GM19467 (cell line): ENCODE data around the gene NKD2.
"Not testable (repeated sequence)": the region's sequence is repeated elsewhere in the genome, so short reads cannot be mapped to it uniquely, and the experiment has no call there.

Experiments used
- ATAC-seq: cut with Tn5 transposase; IDR thresholded peaks from one replicate; pipeline ENCODE4 v1.9.1; 2021; ENCODE audit warnings: mild to moderate bottlenecking, moderate library complexity; ENCODE audit not compliant: unreplicated experiment

The NKD2 gene

GRCh38 chr5:1008451-1009358 is at the start of gene NKD2:
NKD2 (plus strand) TSS chr5:1008802; CDS start chr5:1009058, 256 bp downstream.
- ATAC-seq = no peak

- ATAC-seq = no peak
These were observed 48.7 kb upstream of the NKD2 start for GRCh38 chr5:959581-960531.

GRCh38 chr5:960551-960950 is 48.1 kb upstream of the NKD2 start:
- ATAC-seq = no peak

GRCh38 chr5:961002-961710 is 47.4 kb upstream of the NKD2 start:
- no peak for ATAC-seq

GRCh38 chr5:961711-962240 is 46.8 kb upstream of the NKD2 start:
- ATAC-seq = no peak

GRCh38 chr5:962386-962785 is 46.2 kb upstream of the NKD2 start:
- no peak for ATAC-seq

- ATAC-seq = no peak
These were observed 45.8 kb upstream of the NKD2 start for GRCh38 chr5:962801-963200.

- ATAC-seq = peak; percentile 34
These were observed 45.3 kb upstream of the NKD2 start for GRCh38 chr5:963310-963672.

- peak; percentile 79 for ATAC-seq
These were observed 44.7 kb upstream of the NKD2 start for GRCh38 chr5:963673-964531.

GRCh38 chr5:964821-965220 is 43.8 kb upstream of the NKD2 start:
- no peak for ATAC-seq

GRCh38 chr5:965604-966344 is 42.8 kb upstream of the NKD2 start:
- ATAC-seq = no peak

- ATAC-seq = no peak
These were observed 42.3 kb upstream of the NKD2 start for GRCh38 chr5:966345-966710.

GRCh38 chr5:966941-967340 is 41.7 kb upstream of the NKD2 start:
- ATAC-seq = no peak

- ATAC-seq = no peak
These were observed 39.7 kb upstream of the NKD2 start for GRCh38 chr5:968881-969280.

GRCh38 chr5:969408-969839 is 39.2 kb upstream of the NKD2 start:
- no peak for ATAC-seq

GRCh38 chr5:972575-972974 is 36.0 kb upstream of the NKD2 start:
- ATAC-seq = not testable (repeated sequence)

- no peak for ATAC-seq
These were observed 31.5 kb upstream of the NKD2 start for GRCh38 chr5:976849-977751.

GRCh38 chr5:978054-978453 is 30.5 kb upstream of the NKD2 start:
- no peak for ATAC-seq
